H1 (cell line): ENCODE results near the gene SCO2. TPM values are rescaled to one million over a fixed set of nuclear protein-coding genes. Genes with fewer than 3 reads are reported as not detected.

Experiments used
- CHD2 ChIP-seq: IDR thresholded peaks from 2 replicates; pipeline ENCODE4 v1.6.1; 2012; ENCODE audit warnings: low read length, improper control_type of control experiment
- CHD7 ChIP-seq: fragments of 300-600 bp; sonication (generic); IDR thresholded peaks from 2 replicates; pipeline ENCODE4 v1.7.1; 2012; ENCODE audit warnings: low read length, moderate library complexity, mild to moderate bottlenecking, inconsistent platforms; ENCODE audit not compliant: insufficient replicate concordance
- GTF2F1 ChIP-seq: IDR thresholded peaks from 2 replicates; pipeline ENCODE4 v1.6.1; 2012; ENCODE audit warnings: low read depth, low read length, improper control_type of control experiment, borderline replicate concordance
- HDAC2 ChIP-seq, 2 experiments: fragments of 300-600 bp in 1 of 2; sonication (generic) in 1 of 2; IDR thresholded peaks; 2 replicates each; pipeline ENCODE4 v1.6.1; 2011 to 2012; ENCODE audit warnings: low read depth in 2 of 2, low read length in 2 of 2, mild to moderate bottlenecking in 2 of 2, moderate library complexity in 2 of 2, borderline replicate concordance in 1 of 2, inconsistent platforms in 1 of 2
- POLR2A ChIP-seq, 2 experiments: IDR thresholded peaks; 1 replicate in 1 of 2; 2 replicates in 1 of 2; pipeline ENCODE4 v1.6.1; 2011; ENCODE audit warnings: low read depth in 2 of 2, low read length in 2 of 2, mild to moderate bottlenecking in 2 of 2; ENCODE audit errors: control extremely low read depth in 1 of 2
- RFX5 ChIP-seq: IDR thresholded peaks from 2 replicates; pipeline ENCODE4 v1.6.1; 2011; ENCODE audit warnings: low read depth, low read length, improper control_type of control experiment, borderline replicate concordance
- SP2 ChIP-seq: IDR thresholded peaks from 2 replicates; pipeline ENCODE4 v1.6.1; 2012; ENCODE audit warnings: mild to moderate bottlenecking, low read length, inconsistent platforms
- TAF7 ChIP-seq: optimal IDR thresholded peaks from 2 replicates; pipeline ENCODE3; 2011; ENCODE audit warnings: low read depth, mild to moderate bottlenecking, inconsistent platforms, low read length, moderate library complexity, borderline replicate concordance
- TEAD4 ChIP-seq: IDR thresholded peaks from 2 replicates; pipeline ENCODE4 v1.6.1; 2012; ENCODE audit warnings: low read depth, low read length, inconsistent platforms, mixed read lengths
- polyA plus RNA-seq, 7 experiments: library from polyadenylated mRNA; depleted of rRNA in 3 of 7; stranded (reverse) in 5 of 7; unstranded in 2 of 7; fragments of >200 nt in 5 of 7; fragments of 200-250 nt in 2 of 7; gene quantifications; 1 replicate in 5 of 7; 2 replicates in 1 of 7; 4 replicates in 1 of 7; pipeline versions ENCODE4 v1.2.1 to v1.2.3, GENCODE V29; 2011 to 2013; ENCODE audit warnings: missing spikeins in 2 of 7, mixed read lengths in 2 of 7
- total RNA-seq: library from RNA; stranded (reverse); fragmentation: NEBNext Ultra II Directional; extraction: Animal tissue kit (Norgen Biotek cat#: 25700); gene quantifications from 2 replicates; pipeline ENCODE4 v1.2.1, GENCODE V29; 2021

The SCO2 gene
- total and polyA plus RNA-seq, 2 of the 8 experiments (the other 6 are each of a cell fraction or from before 2014, with no cell fraction given), result 2.0 TPM; not detected in 1

GRCh38 chr22:50507991-50508884 is 17.2 kb downstream of the SCO2 start, which contains the start of gene NCAPH2 (continued):
- TF ChIP-seq SP2 (no peak), HDAC2 (IDR thresholded peaks at IDR 0.05; ENCODE audit: borderline replicate concordance in 1 of 2, low read depth in 2 of 2, low read length in 2 of 2) (peak in 1 of 2 experiments; percentile 92; a peak in 1 of 4 replicates), POLR2A (IDR thresholded peaks at IDR 0.05; ENCODE audit: control extremely low read depth in 1 of 2, low read depth in 2 of 2, low read length in 2 of 2) (peak in 1 of 2 experiments; percentile 96; a peak in 2 of 3 replicates), GTF2F1 (no peak), CHD7 (no peak), RFX5 (no peak), TAF7 (peak; percentile 96), TEAD4 (no peak), CHD2 (no peak)
